GM19099 (cell line): ENCODE results near the gene ARHGEF11.

Experiments
- POLR2A ChIP-seq: IDR thresholded peaks from 3 replicates; pipeline ENCODE4 v1.6.1; 2011; ENCODE audit warnings: low read depth; ENCODE audit not compliant: insufficient read length; ENCODE audit errors: extremely low read depth

The ARHGEF11 gene

GRCh38 chr1:157080714-157081113 is 35.2 kb upstream of the ARHGEF11 start:
- no peak for TF ChIP-seq POLR2A

- no peak for TF ChIP-seq POLR2A
Observed at GRCh38 chr1:157077394-157077793, 31.9 kb upstream of the ARHGEF11 start.

- TF ChIP-seq POLR2A: no peak
Observed at GRCh38 chr1:157073944-157074685, 28.6 kb upstream of the ARHGEF11 start.

GRCh38 chr1:157069601-157070000 is 24.1 kb upstream of the ARHGEF11 start:
- TF ChIP-seq POLR2A: no peak

GRCh38 chr1:157056269-157056668 is 10.7 kb upstream of the ARHGEF11 start:
- TF ChIP-seq POLR2A: no peak

GRCh38 chr1:157050836-157051235 is 5.3 kb upstream of the ARHGEF11 start:
- TF ChIP-seq POLR2A: no peak

- TF ChIP-seq POLR2A: no peak
Observed at GRCh38 chr1:157047062-157047410, 1.5 kb upstream of the ARHGEF11 start.

GRCh38 chr1:157044326-157044725 is 1.2 kb downstream of the ARHGEF11 start:
- no peak for TF ChIP-seq POLR2A

- no peak for TF ChIP-seq POLR2A
Observed at GRCh38 chr1:157043685-157044084, 1.9 kb downstream of the ARHGEF11 start.

- TF ChIP-seq POLR2A: no peak
Observed at GRCh38 chr1:157042846-157043245, 2.7 kb downstream of the ARHGEF11 start.

- TF ChIP-seq POLR2A: no peak
Observed at GRCh38 chr1:157040802-157041201, 4.7 kb downstream of the ARHGEF11 start.

- no peak for TF ChIP-seq POLR2A
Observed at GRCh38 chr1:157035121-157035520, 10.4 kb downstream of the ARHGEF11 start.

- no peak for TF ChIP-seq POLR2A
Observed at GRCh38 chr1:157034137-157034800, 11.3 kb downstream of the ARHGEF11 start.

- TF ChIP-seq POLR2A: no peak
Observed at GRCh38 chr1:157033357-157033876, 12.1 kb downstream of the ARHGEF11 start.

- TF ChIP-seq POLR2A: no peak
Observed at GRCh38 chr1:157032303-157032702, 13.2 kb downstream of the ARHGEF11 start.

- no peak for TF ChIP-seq POLR2A
Observed at GRCh38 chr1:157030728-157031127, 14.8 kb downstream of the ARHGEF11 start.
